Erythroblast (primary cell): ENCODE data around the gene NRF1.

Experiments used
- GATA1 ChIP-seq: IDR thresholded peaks from 2 replicates; pipeline ENCODE4 v1.6.1; 2011; ENCODE audit warnings: low read depth, mild to moderate bottlenecking, control low read depth, low read length, moderate library complexity
- POLR2A ChIP-seq: IDR thresholded peaks from 2 replicates; pipeline ENCODE4 v1.6.1; 2011; ENCODE audit warnings: mild to moderate bottlenecking, low read length

- TF ChIP-seq POLR2A = no peak
- TF ChIP-seq GATA1 = no peak
Measured at GRCh38 chr7:129728875-129729467, 117.5 kb downstream of the NRF1 start.
